PC-9 (cell line): Measurements from ENCODE around the gene SPHK2. TPM values are rescaled to one million over a fixed set of nuclear protein-coding genes. Genes with fewer than 3 reads are reported as not detected.

Experiments
- BruUV-seq: library from RNA; stranded (reverse); fragments of 400-500 nt; replicated peaks from 2 replicates; lab custom pipeline; 2021; lab: Mats Ljungman, UMichigan
- CTCF ChIA-PET: fragments of 300-600 bp; sonication (Branson Sonifier 250); formaldehyde crosslinking; loops from one replicate; lab custom pipeline; 2022; ENCODE audit warnings: antibody characterized with exemption; lab: Charles Lee
- POLR2A ChIA-PET: fragments of 300-600 bp; sonication (Branson Sonifier 250); formaldehyde crosslinking; loops from one replicate; lab custom pipeline; 2022; ENCODE audit warnings: antibody characterized with exemption; ENCODE audit not compliant: unreplicated experiment; lab: Charles Lee
- DNase-seq, 2 experiments: peaks; one replicate each; pipeline versions ENCODE4 v3.0.0 to v3.0.0-alpha.2; 2015 to 2022; ENCODE audit warnings: mixed read lengths in 1 of 2
- H2AFZ ChIP-seq: fragments of 200-600 bp; sonication (generic); 2 replicates; pipeline ENCODE4 v1.8.1; 2017; ENCODE audit warnings: antibody characterized with exemption
- H3F3A ChIP-seq: fragments of 200-600 bp; sonication (generic); 2 replicates; pipeline ENCODE4 v1.8.1; 2017; ENCODE audit warnings: antibody characterized with exemption, mild to moderate bottlenecking, low read depth; ENCODE audit not compliant: insufficient read depth
- H3K27ac ChIP-seq: fragments of 200-600 bp; sonication (generic); 2 replicates; pipeline ENCODE4 v1.6.1; 2016; ENCODE audit warnings: mixed run types
- H3K27me3 ChIP-seq: fragments of 200-600 bp; sonication (generic); 2 replicates; pipeline ENCODE4 v1.6.1; 2016; ENCODE audit warnings: low read depth, mixed run types; ENCODE audit not compliant: insufficient read depth
- H3K36me3 ChIP-seq: fragments of 200-600 bp; sonication (generic); 2 replicates; pipeline ENCODE4 v1.6.1; 2016; ENCODE audit warnings: low read depth, mixed run types
- H3K4me1 ChIP-seq: fragments of 200-600 bp; sonication (generic); replicated peaks from 2 replicates; pipeline ENCODE4 v1.6.1; 2016; ENCODE audit warnings: mixed run types; ENCODE audit not compliant: insufficient read depth
- H3K4me2 ChIP-seq: fragments of 200-600 bp; sonication (generic); 2 replicates; pipeline ENCODE4 v1.6.1; 2017; ENCODE audit warnings: mixed run types
- H3K4me3 ChIP-seq: fragments of 200-600 bp; sonication (generic); 2 replicates; pipeline ENCODE4 v1.6.1; 2016; ENCODE audit warnings: mixed run types
- H3K79me2 ChIP-seq: fragments of 200-600 bp; sonication (generic); 2 replicates; pipeline ENCODE4 v1.6.1; 2017; ENCODE audit warnings: low read depth, mixed run types
- H3K9me2 ChIP-seq: fragments of 200-600 bp; sonication (generic); 2 replicates; pipeline ENCODE4 v1.8.1; 2017; ENCODE audit warnings: mild to moderate bottlenecking; ENCODE audit not compliant: insufficient read depth
- H3K9me3 ChIP-seq: fragments of 200-600 bp; sonication (generic); 2 replicates; pipeline ENCODE4 v1.8.1; 2016; ENCODE audit warnings: low read depth; ENCODE audit not compliant: insufficient read depth
- H4K20me1 ChIP-seq: fragments of 200-600 bp; sonication (generic); 2 replicates; pipeline ENCODE4 v1.8.1; 2017; ENCODE audit not compliant: insufficient read depth
- EZH2 ChIP-seq: fragments of 200-600 bp; sonication (generic); IDR thresholded peaks from 2 replicates; pipeline ENCODE4 v1.8.0; 2017; ENCODE audit warnings: antibody characterized with exemption, low read depth
- intact Hi-C: fragments of 100-400 bp; cut with micrococcal nuclease; formaldehyde crosslinking; loops from one replicate; pipeline ENCODE4 v1.10.0; 2022; ENCODE audit not compliant: unreplicated experiment
- total RNA-seq: library from RNA; stranded (reverse); gene quantifications from 2 replicates; pipeline ENCODE4 v1.2.3, GENCODE V29; 2021
- TF ChIP-seq, protein P1 (sequence below): fragments of 200-600 bp; sonication (generic); conservative IDR thresholded peaks from 2 replicates; pipeline ENCODE4 v1.6.1; 2017; ENCODE audit warnings: mixed run types, antibody characterized with exemption, mild to moderate bottlenecking, moderate library complexity

Gene SPHK2
- total RNA-seq, 1 experiment from 2014 or later: 18.4 TPM

- TF ChIP-seq, protein P1, sequence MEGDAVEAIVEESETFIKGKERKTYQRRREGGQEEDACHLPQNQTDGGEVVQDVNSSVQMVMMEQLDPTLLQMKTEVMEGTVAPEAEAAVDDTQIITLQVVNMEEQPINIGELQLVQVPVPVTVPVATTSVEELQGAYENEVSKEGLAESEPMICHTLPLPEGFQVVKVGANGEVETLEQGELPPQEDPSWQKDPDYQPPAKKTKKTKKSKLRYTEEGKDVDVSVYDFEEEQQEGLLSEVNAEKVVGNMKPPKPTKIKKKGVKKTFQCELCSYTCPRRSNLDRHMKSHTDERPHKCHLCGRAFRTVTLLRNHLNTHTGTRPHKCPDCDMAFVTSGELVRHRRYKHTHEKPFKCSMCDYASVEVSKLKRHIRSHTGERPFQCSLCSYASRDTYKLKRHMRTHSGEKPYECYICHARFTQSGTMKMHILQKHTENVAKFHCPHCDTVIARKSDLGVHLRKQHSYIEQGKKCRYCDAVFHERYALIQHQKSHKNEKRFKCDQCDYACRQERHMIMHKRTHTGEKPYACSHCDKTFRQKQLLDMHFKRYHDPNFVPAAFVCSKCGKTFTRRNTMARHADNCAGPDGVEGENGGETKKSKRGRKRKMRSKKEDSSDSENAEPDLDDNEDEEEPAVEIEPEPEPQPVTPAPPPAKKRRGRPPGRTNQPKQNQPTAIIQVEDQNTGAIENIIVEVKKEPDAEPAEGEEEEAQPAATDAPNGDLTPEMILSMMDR: no peak
- TF ChIP-seq EZH2: no peak
- H3K4me3 ChIP-seq: no peak overlapping the region
- no peaks in the 10 kb centered on the region for H3K36me3 ChIP-seq
- peaks cover 19% of the 10 kb centered on the region for H3K4me1 ChIP-seq
- intact Hi-C loops: loop anchor here (10.0 kb wide), 1 partner anchor 350 kb away; the partner anchor contains the start of genes GYS1 and RUVBL2
- no peaks in the 10 kb centered on the region for H4K20me1 ChIP-seq
- no peak overlapping the region for H3K27ac ChIP-seq
- no peak overlapping the region for H2AFZ ChIP-seq
- H3K4me2 ChIP-seq: peak overlapping the region; percentile 97; the same call in 1 of the 2 replicates
- DNase-seq: no peak
- ChIA-PET POLR2A (no interaction called here), CTCF (interaction anchor here (0.6 kb wide), 1 partner anchor 10 kb away, joined by 4 read pairs; no protein-coding TSS in a partner anchor)
- H3K9me3 ChIP-seq: no peaks in the 10 kb centered on the region
- BruUV-seq: no TSS peak
- no peaks in the 10 kb centered on the region for H3K79me2 ChIP-seq
- H3K27me3 ChIP-seq: no peaks in the 10 kb centered on the region
- peaks cover 24% of the 10 kb centered on the region for H3F3A ChIP-seq
- no peaks in the 10 kb centered on the region for H3K9me2 ChIP-seq
Observed at GRCh38 chr19:48644355-48644754, 25.0 kb downstream of the SPHK2 start.

GRCh38 chr19:48644839-48645619 lies 25.7 kb downstream of the SPHK2 start:
- no peak overlapping the region for H3K27ac ChIP-seq
- no peaks in the 10 kb centered on the region for H3K9me3 ChIP-seq
- CTCF ChIA-PET: interaction anchor here (0.6 to 1.0 kb wide), 3 partner anchors 67 to 326 kb away, joined by 4 read pairs; no protein-coding TSS in a partner anchor
- peak overlapping the region; percentile 69 for H3K4me3 ChIP-seq
- no peak overlapping the region for H2AFZ ChIP-seq
- H3K4me2 ChIP-seq: peak overlapping the region; percentile 97
- peaks cover 30% of the 10 kb centered on the region for H3F3A ChIP-seq
- H3K36me3 ChIP-seq: no peaks in the 10 kb centered on the region
- DNase-seq: peak; percentile 52 to 69
- peaks cover 23% of the 10 kb centered on the region for H3K4me1 ChIP-seq
- H4K20me1 ChIP-seq: no peaks in the 10 kb centered on the region
- H3K79me2 ChIP-seq: no peaks in the 10 kb centered on the region
- H3K9me2 ChIP-seq: no peaks in the 10 kb centered on the region
- POLR2A ChIA-PET: interaction anchor here (0.5 to 1.0 kb wide), 4 partner anchors 80 to 483 kb away, joined by 5 to 8 read pairs (median 6); partner anchors contain the start of gene GYS1
- BruUV-seq: no TSS peak
- TF ChIP-seq EZH2: no peak
- TF ChIP-seq, protein P1: no peak
- intact Hi-C loops: loop anchor here (5.0 to 10.0 kb wide), 3 partner anchors 107 to 350 kb away; partner anchors contain the start of genes FTL, FUT1, GYS1 and RUVBL2
- no peaks in the 10 kb centered on the region for H3K27me3 ChIP-seq

- intact Hi-C loops: loop anchor here (5.0 to 10.0 kb wide), 3 partner anchors 107 to 349 kb away; partner anchors contain the start of genes FTL, FUT1, GYS1 and RUVBL2
- Histone ChIP-seq H3K27ac (no peak overlapping the region), H3K4me1 (peaks cover 23% of the 10 kb centered on the region), H3K9me3 (no peaks in the 10 kb centered on the region), H3K27me3 (no peaks in the 10 kb centered on the region), H3K9me2 (no peaks in the 10 kb centered on the region), H3K4me2 (peak overlapping the region; percentile 97), H3K36me3 (no peaks in the 10 kb centered on the region), H2AFZ (peak overlapping the region; percentile 90), H3K79me2 (no peaks in the 10 kb centered on the region), H3K4me3 (peak overlapping the region; percentile 69), H3F3A (peaks cover 30% of the 10 kb centered on the region), H4K20me1 (no peaks in the 10 kb centered on the region)
- ChIA-PET CTCF (interaction anchor here (0.6 to 1.0 kb wide), 2 partner anchors 66 to 196 kb away, joined by 4 read pairs; no protein-coding TSS in a partner anchor), POLR2A (interaction anchor here (0.5 to 1.0 kb wide), 6 partner anchors 80 to 808 kb away, joined by 3 to 7 read pairs (median 5); partner anchors contain the start of gene GYS1)
- no peak for DNase-seq
- BruUV-seq: TSS peak; percentile 57
- no peak for TF ChIP-seq EZH2
- TF ChIP-seq, protein P1: no peak
Observed at GRCh38 chr19:48645620-48646000, 26.3 kb downstream of the SPHK2 start.
